Measurements from ENCODE around the gene NOSTRIN. TPM values are rescaled to one million over a fixed set of nuclear protein-coding genes. Genes with fewer than 3 reads are reported as not detected.

Gene NOSTRIN
- total and polyA plus RNA-seq, 7 donors = 5.1 to 49.0 (median 13.3) TPM

DNA sequence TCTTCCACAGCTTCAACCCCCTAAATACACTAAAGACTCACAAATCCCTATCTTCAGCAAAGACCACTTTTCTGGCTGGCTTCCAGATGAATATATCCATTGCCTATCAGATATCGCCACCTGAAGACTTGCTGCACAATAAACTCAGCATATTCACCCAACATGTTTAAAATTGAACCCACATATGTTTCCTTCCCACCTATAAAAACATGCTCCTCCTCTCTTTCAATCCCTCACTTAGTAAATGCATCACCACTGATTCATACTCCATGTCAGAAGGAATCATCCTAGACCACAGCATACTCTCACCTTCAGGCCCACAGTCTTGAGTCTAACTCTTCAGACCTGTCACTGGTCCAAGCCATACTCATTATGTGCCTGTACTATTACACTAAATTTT is 82.5 kb downstream of the NOSTRIN start:
- no peak for DNase-seq
- 97 to 98% methylated on average over 1 of the region's 1 CpG for WGBS, 2 donors
- Histone ChIP-seq H3K9me3 (no peaks in the 10 kb centered on the region), H3K27me3 (no peaks in the 10 kb centered on the region), H3K4me3 (no peak overlapping the region), H3K4me1 (peaks cover 0 to 5% (median 2%) of the 10 kb centered on the region in 4 donors), H3K27ac (no peak overlapping the region), H3K36me3 (no peaks in the 10 kb centered on the region)
- intact Hi-C loops (cut with DNase I) = no loop called here
- TF ChIP-seq POLR2A (IDR thresholded peaks at IDR 0.05) = no peak
- no peak for TF ChIP-seq POLR2AphosphoS5 (IDR thresholded peaks at IDR 0.05)
- TF ChIP-seq, protein P1, sequence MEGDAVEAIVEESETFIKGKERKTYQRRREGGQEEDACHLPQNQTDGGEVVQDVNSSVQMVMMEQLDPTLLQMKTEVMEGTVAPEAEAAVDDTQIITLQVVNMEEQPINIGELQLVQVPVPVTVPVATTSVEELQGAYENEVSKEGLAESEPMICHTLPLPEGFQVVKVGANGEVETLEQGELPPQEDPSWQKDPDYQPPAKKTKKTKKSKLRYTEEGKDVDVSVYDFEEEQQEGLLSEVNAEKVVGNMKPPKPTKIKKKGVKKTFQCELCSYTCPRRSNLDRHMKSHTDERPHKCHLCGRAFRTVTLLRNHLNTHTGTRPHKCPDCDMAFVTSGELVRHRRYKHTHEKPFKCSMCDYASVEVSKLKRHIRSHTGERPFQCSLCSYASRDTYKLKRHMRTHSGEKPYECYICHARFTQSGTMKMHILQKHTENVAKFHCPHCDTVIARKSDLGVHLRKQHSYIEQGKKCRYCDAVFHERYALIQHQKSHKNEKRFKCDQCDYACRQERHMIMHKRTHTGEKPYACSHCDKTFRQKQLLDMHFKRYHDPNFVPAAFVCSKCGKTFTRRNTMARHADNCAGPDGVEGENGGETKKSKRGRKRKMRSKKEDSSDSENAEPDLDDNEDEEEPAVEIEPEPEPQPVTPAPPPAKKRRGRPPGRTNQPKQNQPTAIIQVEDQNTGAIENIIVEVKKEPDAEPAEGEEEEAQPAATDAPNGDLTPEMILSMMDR (IDR thresholded peaks at IDR 0.05) = no peak
- TF ChIP-seq EP300 (IDR thresholded peaks at IDR 0.05) = no peak

DNA sequence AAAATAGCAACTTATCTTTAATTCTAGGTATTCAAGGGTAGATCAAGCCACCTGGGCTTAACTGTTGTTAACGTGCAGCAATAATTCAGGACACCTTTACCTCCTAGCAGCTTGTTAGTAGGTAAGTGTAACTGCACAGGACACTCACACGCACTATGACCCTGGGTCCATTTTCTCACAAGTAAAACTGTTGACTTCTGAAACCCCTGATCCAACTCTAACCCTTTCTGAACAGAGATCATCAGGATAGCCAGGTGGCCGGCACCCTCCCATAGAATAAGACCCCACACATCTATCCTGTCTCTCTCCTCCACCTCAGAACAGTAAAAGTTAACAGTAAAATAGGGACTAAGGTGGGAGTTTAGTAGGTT is 87.2 kb downstream of the NOSTRIN start:
- 20 to 41% methylated on average over 3 of the region's 3 CpGs for WGBS, 2 donors
- H3K27ac ChIP-seq = no peak overlapping the region
- no peak for DNase-seq
- no peaks in the 10 kb centered on the region for H3K9me3 ChIP-seq
- H3K4me1 ChIP-seq = peaks cover 0 to 7% (median 3%) of the 10 kb centered on the region in 4 donors
- peak overlapping the region in 3 of 4 donors; percentile 45 to 55 (median 54) for H3K4me3 ChIP-seq
- no peaks in the 10 kb centered on the region for H3K27me3 ChIP-seq
- H3K36me3 ChIP-seq = no peaks in the 10 kb centered on the region
- intact Hi-C loops (cut with DNase I) = no loop called here
- no peak for TF ChIP-seq POLR2A (IDR thresholded peaks at IDR 0.05)
- TF ChIP-seq, protein P1 (IDR thresholded peaks at IDR 0.05) = no peak
- TF ChIP-seq EP300 (IDR thresholded peaks at IDR 0.05) = no peak
- no peak for TF ChIP-seq POLR2AphosphoS5 (IDR thresholded peaks at IDR 0.05)

DNA sequence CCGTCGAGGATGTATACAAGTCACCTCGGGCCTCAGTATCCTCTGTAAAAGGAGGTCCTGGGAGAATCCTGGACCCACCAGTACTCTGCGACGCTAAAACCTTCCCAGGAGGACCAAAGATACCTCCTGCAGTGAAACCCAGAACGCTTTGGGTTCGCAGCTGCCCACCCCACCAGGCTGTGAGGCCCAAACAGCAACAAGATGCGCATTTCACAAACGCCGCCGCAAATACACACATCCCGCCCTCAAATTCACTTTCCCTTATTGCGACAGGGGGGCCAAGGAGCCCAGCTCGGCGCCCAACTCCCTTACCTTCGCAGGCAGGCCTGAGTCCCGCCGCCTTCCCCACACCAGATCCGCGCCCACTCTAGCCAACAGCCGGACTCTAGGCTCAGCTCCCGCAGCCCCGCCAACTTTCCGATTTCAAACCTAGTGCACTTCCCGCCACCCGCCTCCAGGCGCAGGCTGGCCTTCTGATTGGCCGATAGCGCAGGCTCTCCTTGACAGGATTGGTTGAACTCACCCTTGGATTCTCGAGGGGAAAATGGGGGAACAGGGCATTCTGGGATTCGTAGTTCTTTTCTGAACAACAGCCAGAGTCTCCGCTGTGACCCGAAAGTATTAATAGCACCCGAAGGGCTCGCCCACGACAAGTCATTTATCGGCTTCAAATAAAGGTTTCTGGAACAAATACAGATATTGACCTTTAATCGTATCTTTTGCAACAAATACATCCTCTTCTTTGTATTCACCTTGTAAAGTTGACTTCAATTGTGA is 87.8 kb downstream of the NOSTRIN start, which contains the start of gene SPC25:
TSS of gene SPC25 (minus strand) at position 425 of the 777 bp plus-strand sequence. CDS start 911 bp downstream, outside the sequence.
- no peaks in the 10 kb centered on the region for H3K36me3 ChIP-seq
- intact Hi-C loops (cut with DNase I) = no loop called here
- TF ChIP-seq POLR2AphosphoS5 (IDR thresholded peaks at IDR 0.05) = no peak
- TF ChIP-seq, protein P1 (IDR thresholded peaks at IDR 0.05) = peak in 1 of 4 experiments; percentile 19
- DNase-seq = peak; percentile 92
- WGBS, 2 donors = 1% methylated on average over 38 of the region's 38 CpGs
- no peaks in the 10 kb centered on the region for H3K9me3 ChIP-seq
- peak within 1 kb of the TSS; percentile 17 to 55 (median 50) for H3K4me3 ChIP-seq
- H3K27me3 ChIP-seq = no peaks in the 10 kb centered on the region
- H3K4me1 ChIP-seq = peaks cover 0 to 7% (median 3%) of the 10 kb centered on the region in 4 donors
- H3K27ac ChIP-seq = no peak within 1 kb of the TSS

DNA sequence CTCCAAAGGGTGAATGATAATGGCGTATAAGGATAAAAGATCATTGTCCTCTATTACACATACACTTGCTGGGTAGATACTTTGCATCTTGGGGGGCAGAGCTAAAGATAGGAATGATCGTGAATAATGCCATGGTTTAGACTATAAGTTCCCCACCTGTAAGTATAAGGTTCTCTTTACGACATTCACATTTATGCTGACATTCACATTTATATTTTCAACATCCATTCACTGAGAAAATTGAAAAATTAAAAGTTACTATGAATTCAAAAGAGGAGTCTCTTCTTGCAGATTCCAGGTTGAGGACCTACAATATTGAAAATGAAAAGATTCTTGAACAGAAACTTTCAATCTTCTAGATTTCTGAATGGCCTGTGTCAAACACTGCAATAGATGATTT is 89.9 kb downstream of the NOSTRIN start:
- Histone ChIP-seq H3K9me3 (no peaks in the 10 kb centered on the region), H3K36me3 (no peaks in the 10 kb centered on the region), H3K4me3 (no peak overlapping the region), H3K27me3 (no peaks in the 10 kb centered on the region), H3K4me1 (peaks cover 0 to 7% (median 3%) of the 10 kb centered on the region in 4 donors), H3K27ac (no peak overlapping the region)
- intact Hi-C loops (cut with DNase I) = no loop called here
- 89 to 90% methylated on average over 3 of the region's 3 CpGs for WGBS, 2 donors
- TF ChIP-seq POLR2AphosphoS5 (IDR thresholded peaks at IDR 0.05) = no peak
- no peak for TF ChIP-seq POLR2A (IDR thresholded peaks at IDR 0.05)
- TF ChIP-seq, protein P1 (IDR thresholded peaks at IDR 0.05) = no peak
- no peak for DNase-seq

Data from sigmoid colon (tissue), 7 donors.